Glomerular endothelial cell (primary cell): ENCODE measurements around the gene DNAJB9. TPM values are rescaled to one million over a fixed set of nuclear protein-coding genes. Genes with fewer than 3 reads are reported as not detected.
"Not testable (repeated sequence)": the region's sequence is repeated elsewhere in the genome, so short reads cannot be mapped to it uniquely, and the experiment has no call there.

Experiments
- DNase-seq: peaks from one replicate; pipeline ENCODE4 v3.0.0-alpha.2; 2011; ENCODE audit warnings: low read depth, low spot score; ENCODE audit errors: extremely low read depth
- total RNA-seq: library from RNA; depleted of rRNA; stranded (reverse); fragments of >200 nt; gene quantifications from 2 replicates; pipeline ENCODE4 v1.2.3, GENCODE V29; 2015

DNAJB9 gene
- 26.0 and 28.2 TPM in 2 replicates for total RNA-seq

GRCh38 chr7:108569381-108570145, at the start of gene DNAJB9, which contains the start of gene THAP5:
DNAJB9 (plus strand) TSS chr7:108569874; CDS start chr7:108571727, 1,853 bp downstream.
THAP5 (minus strand) TSS chr7:108569706; CDS start chr7:108569569, 137 bp downstream.
- DNase-seq, result peak; percentile 96

- no peak for DNase-seq
These were observed 46.9 kb upstream of the DNAJB9 start for GRCh38 chr7:108522780-108523179.

- DNase-seq, result peak; percentile 47
These were observed 44.2 kb upstream of the DNAJB9 start for GRCh38 chr7:108525327-108525984.

- DNase-seq, result peak; percentile 83
These were observed 43.5 kb upstream of the DNAJB9 start, which contains the start of gene PNPLA8 for GRCh38 chr7:108525985-108526767. PNPLA8 (minus strand) TSS chr7:108526135; CDS start chr7:108515491, 10,644 bp downstream.

- DNase-seq, result no peak
These were observed 43.0 kb upstream of the DNAJB9 start for GRCh38 chr7:108526768-108527017.

- no peak for DNase-seq
These were observed 41.4 kb upstream of the DNAJB9 start for GRCh38 chr7:108528183-108528712.

- no peak for DNase-seq
These were observed 40.3 kb upstream of the DNAJB9 start for GRCh38 chr7:108529341-108529740.

- no peak for DNase-seq
These were observed 36.0 kb upstream of the DNAJB9 start for GRCh38 chr7:108533712-108534111.

GRCh38 chr7:108535257-108535656, 34.4 kb upstream of the DNAJB9 start:
- DNase-seq, result no peak

- DNase-seq, result no peak
These were observed 33.9 kb upstream of the DNAJB9 start for GRCh38 chr7:108535744-108536143.

- no peak for DNase-seq
These were observed 32.4 kb upstream of the DNAJB9 start for GRCh38 chr7:108537229-108537628.

GRCh38 chr7:108538236-108538635, 31.4 kb upstream of the DNAJB9 start:
- not testable (repeated sequence) for DNase-seq

GRCh38 chr7:108538685-108539084, 31.0 kb upstream of the DNAJB9 start:
- DNase-seq, result not testable (repeated sequence)

- no peak for DNase-seq
These were observed 28.2 kb upstream of the DNAJB9 start for GRCh38 chr7:108541478-108541877.

- DNase-seq, result not testable (repeated sequence)
These were observed 21.4 kb upstream of the DNAJB9 start for GRCh38 chr7:108548141-108548896.

- DNase-seq, result not testable (repeated sequence)
These were observed 13.0 kb upstream of the DNAJB9 start for GRCh38 chr7:108556665-108557064.

- no peak for DNase-seq
These were observed 12.5 kb upstream of the DNAJB9 start for GRCh38 chr7:108557191-108557590.

- DNase-seq, result no peak
These were observed 12.1 kb upstream of the DNAJB9 start for GRCh38 chr7:108557617-108558016.

- no peak for DNase-seq
These were observed 10.4 kb upstream of the DNAJB9 start for GRCh38 chr7:108559253-108559652.

GRCh38 chr7:108561047-108561619, 8.5 kb upstream of the DNAJB9 start:
- DNase-seq, result no peak
